Lung (tissue), 12 donors: Measurements from ENCODE around the gene IFT122. TPM values are rescaled to one million over a fixed set of nuclear protein-coding genes. Genes with fewer than 3 reads are reported as not detected.
A peak's percentile ranks its signal among the peaks of the same experiment; 100 is the strongest.

Source experiments
- ATAC-seq: fragments of 200-7000 bp; cut with Tn5 transposase; one replicate; pipeline ENCODE4 v1.9.1; 2020; ENCODE audit warnings: moderate number of reproducible peaks; ENCODE audit not compliant: insufficient read depth, low FRiP score
- DNase-seq, 3 donors: peaks; one replicate each; pipeline ENCODE4 v3.0.0-alpha.2; 2013 to 2017
- H3K27ac ChIP-seq, 2 donors: one replicate each; pipeline ENCODE4 v1.5.1; 2013; ENCODE audit warnings: mild to moderate bottlenecking in 2 of 2, moderate library complexity in 2 of 2, control low read depth in 1 of 2, inconsistent platforms in 1 of 2, low read depth in 1 of 2, low read length in 1 of 2
- H3K27me3 ChIP-seq, 3 donors: one replicate each; pipeline ENCODE4 v1.5.1; 2013; ENCODE audit warnings: low read length in 2 of 3; ENCODE audit not compliant: control insufficient read depth in 3 of 3, insufficient read depth in 3 of 3
- H3K36me3 ChIP-seq, 4 donors: one replicate each; pipeline ENCODE4 v1.5.1; 2013; ENCODE audit warnings: low read length in 4 of 4, mild to moderate bottlenecking in 1 of 4, moderate library complexity in 1 of 4; ENCODE audit not compliant: control insufficient read depth in 4 of 4, insufficient read depth in 4 of 4
- H3K4me1 ChIP-seq, 5 donors: one replicate each; pipeline ENCODE4 v1.5.1; 2013; ENCODE audit warnings: low read length in 5 of 5, mild to moderate bottlenecking in 2 of 5, moderate library complexity in 1 of 5; ENCODE audit not compliant: control insufficient read depth in 5 of 5, insufficient read depth in 5 of 5
- H3K4me3 ChIP-seq: one replicate; pipeline ENCODE4 v1.5.1; 2013; ENCODE audit warnings: mild to moderate bottlenecking, control low read depth, moderate library complexity
- H3K9ac ChIP-seq, 2 donors: one replicate each; pipeline ENCODE4 v1.5.1; 2013; ENCODE audit warnings: low read length in 2 of 2, control low read depth in 1 of 2; ENCODE audit not compliant: insufficient read depth in 1 of 2
- H3K9me3 ChIP-seq, 4 donors: one replicate each; pipeline ENCODE4 v1.5.1; 2013; ENCODE audit warnings: low read length in 3 of 4, mild to moderate bottlenecking in 1 of 4, moderate library complexity in 1 of 4; ENCODE audit not compliant: control insufficient read depth in 4 of 4, insufficient read depth in 3 of 4
- WGBS, 2 donors: extraction: QIAGEN DNeasy Blood & Tissue Kit; methylation state at CpG; one replicate each; pipeline ENCODE4 v1.1.7; 2013; 5-methylcytosine and 5-hydroxymethylcytosine counted together
- polyA plus RNA-seq, 2 donors: library from polyadenylated mRNA; stranded (reverse); fragments of 200-250 nt; gene quantifications; one replicate each; pipeline ENCODE4 v1.2.1, GENCODE V29; 2013
- total RNA-seq, 2 donors: library from RNA; depleted of rRNA in 1 of 2; stranded (reverse); fragments of >200 nt in 1 of 2; gene quantifications; one replicate each; pipeline ENCODE4 v1.2.1, GENCODE V29; 2014 to 2021
- TF ChIP-seq, protein P1 (sequence below): IDR thresholded peaks from 2 replicates; pipeline ENCODE4 v1.5.1; 2012; ENCODE audit warnings: mild to moderate bottlenecking; ENCODE audit errors: control extremely low read depth, extremely low read depth
- donor health status: control.
- donor health status: control.
- donor health status: Bipolar disorder and iron deficiency.
- donor health status: healthy.
- donor health status: DM: yes; HTN: yes; CAD: no.

Gene IFT122
- total and polyA plus RNA-seq, 4 donors: 11.0 to 65.7 (median 31.7) TPM

DNA sequence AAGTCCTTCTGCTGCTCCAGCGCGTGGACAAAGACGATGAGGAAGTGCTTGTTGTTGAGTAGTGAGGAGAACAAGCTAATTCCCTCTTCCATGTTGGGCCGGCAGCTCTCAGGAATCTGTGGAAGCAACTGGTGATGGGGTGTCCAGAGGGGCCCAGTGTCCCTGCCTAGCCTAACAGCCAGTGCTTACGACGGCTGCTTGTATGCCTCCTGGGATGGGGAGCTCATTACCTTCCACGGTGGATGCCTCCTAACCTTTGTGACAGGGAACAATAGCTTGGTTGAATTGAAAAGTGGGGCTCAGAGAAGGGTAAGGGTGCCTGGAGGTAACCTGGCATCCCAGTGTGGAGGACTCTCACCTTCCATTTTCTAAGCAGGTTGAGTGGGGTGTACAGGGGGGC is 125.9 kb downstream of the IFT122 start:
- Histone ChIP-seq H3K36me3 (peaks cover 0 to 67% (median 26%) of the 10 kb centered on the region in 4 donors), H3K27me3 (no peaks in the 10 kb centered on the region), H3K9ac (no peak overlapping the region), H3K9me3 (no peaks in the 10 kb centered on the region), H3K4me3 (no peak overlapping the region), H3K4me1 (peaks cover 0 to 39% (median 14%) of the 10 kb centered on the region in 5 donors), H3K27ac (peak overlapping the region in 1 of 2 donors; percentile 52)
- 95 to 96% methylated on average over 7 of the region's 7 CpGs for WGBS, 2 donors
- ATAC-seq (no peak), DNase-seq (no peak)
- TF ChIP-seq, protein P1, sequence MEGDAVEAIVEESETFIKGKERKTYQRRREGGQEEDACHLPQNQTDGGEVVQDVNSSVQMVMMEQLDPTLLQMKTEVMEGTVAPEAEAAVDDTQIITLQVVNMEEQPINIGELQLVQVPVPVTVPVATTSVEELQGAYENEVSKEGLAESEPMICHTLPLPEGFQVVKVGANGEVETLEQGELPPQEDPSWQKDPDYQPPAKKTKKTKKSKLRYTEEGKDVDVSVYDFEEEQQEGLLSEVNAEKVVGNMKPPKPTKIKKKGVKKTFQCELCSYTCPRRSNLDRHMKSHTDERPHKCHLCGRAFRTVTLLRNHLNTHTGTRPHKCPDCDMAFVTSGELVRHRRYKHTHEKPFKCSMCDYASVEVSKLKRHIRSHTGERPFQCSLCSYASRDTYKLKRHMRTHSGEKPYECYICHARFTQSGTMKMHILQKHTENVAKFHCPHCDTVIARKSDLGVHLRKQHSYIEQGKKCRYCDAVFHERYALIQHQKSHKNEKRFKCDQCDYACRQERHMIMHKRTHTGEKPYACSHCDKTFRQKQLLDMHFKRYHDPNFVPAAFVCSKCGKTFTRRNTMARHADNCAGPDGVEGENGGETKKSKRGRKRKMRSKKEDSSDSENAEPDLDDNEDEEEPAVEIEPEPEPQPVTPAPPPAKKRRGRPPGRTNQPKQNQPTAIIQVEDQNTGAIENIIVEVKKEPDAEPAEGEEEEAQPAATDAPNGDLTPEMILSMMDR: no peak

DNA sequence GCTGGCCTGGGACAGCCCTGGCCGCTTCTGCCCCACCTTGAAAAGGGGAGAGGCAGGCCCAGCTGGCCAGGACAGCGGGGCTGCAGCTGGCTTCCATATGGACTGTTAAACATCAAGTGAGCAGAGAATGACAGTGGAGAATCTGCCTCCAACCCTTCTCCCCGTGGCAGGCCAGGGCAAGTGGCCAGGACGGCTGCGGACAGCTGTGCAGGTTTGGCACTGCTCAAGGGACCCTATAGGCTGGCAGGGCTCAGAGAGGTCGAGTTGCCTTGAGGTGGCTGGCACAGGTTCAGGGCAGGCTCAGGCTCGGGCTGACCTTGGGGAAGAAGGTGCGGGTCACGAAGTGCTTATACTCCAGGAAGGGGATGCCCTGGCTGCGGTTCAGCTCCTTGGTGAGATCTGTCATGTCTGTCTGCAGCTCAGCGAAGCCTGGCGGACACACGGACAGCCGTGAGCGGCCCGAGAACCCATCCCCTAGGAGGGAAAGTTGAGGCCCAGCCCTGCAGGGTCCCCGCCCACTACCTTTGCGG is 127.2 kb downstream of the IFT122 start:
- 74 to 92% methylated on average over 17 to 18 of the region's 18 CpGs for WGBS, 2 donors
- peak overlapping the region in 1 of 2 donors; percentile 29 for H3K27ac ChIP-seq
- no peaks in the 10 kb centered on the region for H3K9me3 ChIP-seq
- H3K4me3 ChIP-seq: no peak overlapping the region
- TF ChIP-seq, protein P1: no peak
- H3K9ac ChIP-seq: no peak overlapping the region
- peaks cover 0 to 77% (median 29%) of the 10 kb centered on the region in 4 donors for H3K36me3 ChIP-seq
- peaks cover 0 to 29% (median 4%) of the 10 kb centered on the region in 5 donors for H3K4me1 ChIP-seq
- H3K27me3 ChIP-seq: no peaks in the 10 kb centered on the region
- peak; percentile 53 to 57 (median 54) for DNase-seq
- ATAC-seq: no peak

DNA sequence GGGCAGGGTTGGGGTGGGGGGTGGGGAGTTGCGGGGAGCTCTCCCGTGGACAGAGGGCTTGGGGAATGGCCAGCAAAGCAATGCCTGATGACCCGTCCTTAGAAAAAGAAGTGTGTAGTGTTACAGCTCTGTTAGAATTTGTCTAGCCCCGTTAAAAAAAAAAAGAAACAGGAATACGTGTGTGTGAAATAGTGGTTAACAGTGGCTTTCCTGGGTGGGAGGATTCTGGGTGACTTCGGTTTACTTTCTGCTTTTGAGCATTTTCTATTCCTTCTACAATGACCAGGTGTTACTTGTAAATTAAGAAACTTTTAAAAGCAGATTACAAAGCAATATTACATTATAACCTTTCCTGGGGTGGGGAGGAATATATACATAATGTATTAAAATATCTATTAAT is 127.9 kb downstream of the IFT122 start:
- H3K9me3 ChIP-seq: no peaks in the 10 kb centered on the region
- H3K4me3 ChIP-seq: no peak overlapping the region
- DNase-seq (no peak), ATAC-seq (no peak)
- 54 to 60% methylated on average over 6 of the region's 6 CpGs for WGBS, 2 donors
- H3K27ac ChIP-seq: no peak overlapping the region
- no peaks in the 10 kb centered on the region for H3K27me3 ChIP-seq
- peaks cover 0 to 78% (median 29%) of the 10 kb centered on the region in 4 donors for H3K36me3 ChIP-seq
- peaks cover 0 to 29% (median 2%) of the 10 kb centered on the region in 5 donors for H3K4me1 ChIP-seq
- no peak overlapping the region for H3K9ac ChIP-seq
- TF ChIP-seq, protein P1: no peak

DNA sequence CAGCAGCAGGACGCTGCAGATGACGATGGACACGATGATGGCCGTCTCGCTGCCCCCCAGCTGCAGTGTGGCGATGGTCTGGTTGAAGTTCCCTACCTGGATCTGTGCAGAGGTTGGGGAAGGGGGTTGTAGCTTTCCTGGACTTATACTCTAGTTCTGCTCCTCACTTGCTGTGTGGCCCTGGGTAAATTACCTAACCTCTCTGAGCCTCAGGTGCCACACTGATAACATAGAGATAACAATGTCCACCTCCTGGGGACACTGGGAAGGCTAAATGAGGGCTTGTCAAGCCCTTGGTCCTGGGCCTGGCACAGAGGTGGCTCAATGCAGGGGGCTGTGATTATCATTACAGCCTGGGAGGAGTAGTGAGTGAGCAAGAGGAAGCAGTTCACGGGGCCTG is 129.8 kb downstream of the IFT122 start:
- WGBS, 2 donors: 86 to 95% methylated on average over 7 of the region's 7 CpGs
- Histone ChIP-seq H3K27ac (no peak overlapping the region), H3K4me1 (peaks cover 0 to 16% (median 2%) of the 10 kb centered on the region in 5 donors), H3K27me3 (no peaks in the 10 kb centered on the region), H3K4me3 (no peak overlapping the region), H3K9ac (no peak overlapping the region), H3K9me3 (no peaks in the 10 kb centered on the region), H3K36me3 (peaks cover 0 to 79% (median 31%) of the 10 kb centered on the region in 4 donors)
- TF ChIP-seq, protein P1: no peak
- ATAC-seq (no peak), DNase-seq (no peak)
